HT1080 (cell line): Measurements from ENCODE around the gene SBNO2. TPM values are rescaled to one million over a fixed set of nuclear protein-coding genes. Genes with fewer than 3 reads are reported as not detected.

Experiments
- DNase-seq: peaks from one replicate; pipeline ENCODE4 v3.0.0-alpha.2; 2015; ENCODE audit warnings: low read depth
- total RNA-seq: library from RNA; depleted of rRNA; stranded (reverse); fragments of >200 nt; shearing (Covaris generic); gene quantifications from 2 replicates; pipeline ENCODE4 v1.2.3, GENCODE V29; 2014

SBNO2 gene
- total RNA-seq, 1 experiment from 2014 or later, result 31.7 TPM

GRCh38 chr19:1156830-1157615 lies 17.0 kb downstream of the SBNO2 start:
- DNase-seq, result no peak

DNA sequence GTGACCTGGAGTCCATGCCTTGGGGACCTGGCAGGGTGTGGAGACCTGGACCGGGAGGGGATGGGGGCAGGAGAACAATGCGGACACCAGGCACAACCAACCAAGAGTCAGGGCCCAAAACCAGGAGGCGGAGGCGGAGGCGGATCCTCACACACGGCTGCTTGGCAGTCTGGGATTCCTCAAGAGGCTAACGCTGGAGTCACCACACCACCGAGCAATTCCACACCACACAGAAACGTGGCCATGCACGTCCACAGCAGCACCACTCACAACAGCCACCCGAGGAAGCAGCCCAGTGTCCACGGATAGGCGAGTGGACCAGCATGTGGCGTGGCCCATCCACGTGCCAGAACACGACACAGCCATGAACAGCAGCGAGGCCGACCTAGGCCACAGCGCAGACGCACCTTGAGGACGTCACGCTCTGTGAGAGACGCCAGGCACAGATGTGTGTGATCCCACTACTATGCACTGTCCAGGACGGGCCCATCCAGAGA lies 17.7 kb downstream of the SBNO2 start:
- no peak for DNase-seq

DNA sequence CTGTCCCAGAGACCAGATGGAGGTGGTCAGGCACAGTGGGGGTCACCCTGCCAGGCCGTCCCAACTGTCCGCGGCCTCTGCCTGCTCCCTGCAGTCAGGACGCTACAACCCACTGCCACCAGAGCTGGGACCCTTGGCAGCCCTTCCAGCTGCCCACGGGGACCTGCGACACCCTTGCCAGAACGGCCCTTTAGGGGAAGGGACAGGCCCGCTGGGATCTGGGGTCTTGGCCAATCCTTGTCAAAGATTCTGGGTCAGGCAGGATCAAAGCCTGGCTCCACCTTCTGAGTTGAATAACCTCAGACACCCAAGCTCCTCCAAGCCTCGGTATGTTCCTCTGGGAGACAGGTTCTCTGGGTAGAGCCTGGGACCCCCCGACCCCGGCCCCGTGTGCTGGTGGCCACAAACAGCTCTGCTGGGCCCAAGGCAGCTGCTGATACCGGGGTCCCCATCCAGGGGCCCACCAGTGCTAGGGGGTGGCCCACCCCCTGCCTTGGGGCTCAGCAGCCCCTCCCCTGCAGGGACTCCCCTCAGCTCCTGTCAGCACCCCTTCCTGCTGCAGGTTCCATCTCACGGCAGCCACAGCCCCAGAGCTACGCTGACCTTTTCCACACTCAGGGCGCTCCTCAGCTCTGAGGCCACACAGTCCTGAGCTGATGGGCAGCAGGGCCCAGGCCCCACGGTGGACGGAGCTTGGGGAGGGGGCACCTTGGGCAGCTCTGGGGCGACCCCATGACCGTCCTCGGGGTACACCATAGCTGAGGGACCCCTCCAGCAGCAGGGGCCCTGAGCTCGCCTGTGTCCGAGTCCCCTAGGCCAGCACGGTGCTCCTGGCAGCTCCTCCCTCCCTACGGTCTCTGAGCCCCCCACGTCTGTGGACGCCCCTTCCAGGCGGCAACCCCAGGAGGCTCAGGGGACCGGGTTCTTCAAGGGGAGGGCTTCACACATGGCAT lies 18.4 kb downstream of the SBNO2 start:
- no peak for DNase-seq

- DNase-seq, result no peak
Measured at GRCh38 chr19:1154731-1155351, 19.2 kb downstream of the SBNO2 start.

- DNase-seq, result no peak
Measured at GRCh38 chr19:1153891-1154730, 20.0 kb downstream of the SBNO2 start.

GRCh38 chr19:1151917-1152587 lies 22.0 kb downstream of the SBNO2 start:
- no peak for DNase-seq

DNA sequence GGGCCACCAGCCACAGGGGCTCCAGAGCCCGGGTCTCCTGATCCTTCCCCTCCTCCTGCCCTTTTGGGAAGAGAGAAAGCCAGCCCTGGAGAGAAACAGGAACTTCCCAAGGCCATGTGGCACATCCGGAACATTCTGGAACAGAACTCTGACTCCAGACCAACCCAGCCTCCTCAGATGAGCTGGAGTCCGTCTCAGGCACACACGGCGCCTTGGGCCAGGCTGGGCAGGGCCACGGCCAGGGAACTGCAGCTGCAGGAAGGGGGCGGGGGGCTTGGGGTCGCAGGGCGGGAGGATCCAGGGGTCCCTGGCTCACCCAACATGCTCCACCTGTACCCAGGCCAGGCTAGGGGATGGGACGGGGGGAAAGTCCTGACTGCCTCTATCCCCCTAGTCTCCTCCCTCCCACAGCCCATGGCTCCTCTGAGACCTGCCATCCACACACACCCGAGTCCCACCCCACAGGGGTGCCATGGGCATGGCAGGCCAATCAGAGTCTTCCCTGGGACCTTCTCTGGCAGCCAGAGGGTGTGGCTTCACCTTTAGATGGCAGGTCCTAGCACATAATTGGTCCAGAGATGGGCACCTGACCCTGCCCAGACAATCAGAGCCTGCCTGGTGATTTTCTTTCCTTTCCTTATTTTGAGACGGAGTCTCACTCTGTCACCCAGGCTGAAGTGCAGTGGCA lies 22.9 kb downstream of the SBNO2 start:
- no peak for DNase-seq

GRCh38 chr19:1150333-1151036 lies 23.6 kb downstream of the SBNO2 start:
- no peak for DNase-seq

GRCh38 chr19:1149259-1150045 lies 24.6 kb downstream of the SBNO2 start:
- DNase-seq, result no peak

DNA sequence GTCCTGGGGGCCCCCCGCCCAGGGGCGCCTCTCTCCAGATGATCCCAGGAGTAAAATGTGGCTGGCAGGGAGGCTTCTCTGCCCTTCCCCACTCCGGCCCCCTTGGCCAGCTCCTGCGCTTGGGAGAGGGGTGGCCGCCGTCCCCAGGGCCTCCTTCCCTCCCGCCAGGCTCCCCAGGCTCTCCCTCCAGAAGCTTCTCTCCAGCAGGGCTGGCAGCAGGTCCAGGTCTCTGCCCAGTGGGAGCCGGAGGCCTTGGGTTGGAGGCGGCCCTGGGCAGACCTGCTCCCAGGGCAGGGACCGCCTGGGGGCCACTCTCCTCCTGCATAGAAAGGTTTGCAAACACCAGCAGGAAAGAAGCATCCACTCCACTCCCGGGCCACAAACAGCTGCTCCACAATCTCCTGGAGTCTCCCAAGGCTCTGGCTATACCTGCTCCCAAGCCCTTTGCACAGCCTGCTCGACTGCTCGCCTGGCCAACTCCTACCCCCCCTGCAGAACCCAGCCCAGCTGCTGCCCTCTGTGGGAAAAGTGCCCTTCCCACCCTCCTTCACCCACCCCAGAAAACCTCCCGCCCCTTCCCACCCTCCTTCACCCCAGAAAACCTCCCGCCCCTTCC lies 26.0 kb downstream of the SBNO2 start:
- no peak for DNase-seq

DNA sequence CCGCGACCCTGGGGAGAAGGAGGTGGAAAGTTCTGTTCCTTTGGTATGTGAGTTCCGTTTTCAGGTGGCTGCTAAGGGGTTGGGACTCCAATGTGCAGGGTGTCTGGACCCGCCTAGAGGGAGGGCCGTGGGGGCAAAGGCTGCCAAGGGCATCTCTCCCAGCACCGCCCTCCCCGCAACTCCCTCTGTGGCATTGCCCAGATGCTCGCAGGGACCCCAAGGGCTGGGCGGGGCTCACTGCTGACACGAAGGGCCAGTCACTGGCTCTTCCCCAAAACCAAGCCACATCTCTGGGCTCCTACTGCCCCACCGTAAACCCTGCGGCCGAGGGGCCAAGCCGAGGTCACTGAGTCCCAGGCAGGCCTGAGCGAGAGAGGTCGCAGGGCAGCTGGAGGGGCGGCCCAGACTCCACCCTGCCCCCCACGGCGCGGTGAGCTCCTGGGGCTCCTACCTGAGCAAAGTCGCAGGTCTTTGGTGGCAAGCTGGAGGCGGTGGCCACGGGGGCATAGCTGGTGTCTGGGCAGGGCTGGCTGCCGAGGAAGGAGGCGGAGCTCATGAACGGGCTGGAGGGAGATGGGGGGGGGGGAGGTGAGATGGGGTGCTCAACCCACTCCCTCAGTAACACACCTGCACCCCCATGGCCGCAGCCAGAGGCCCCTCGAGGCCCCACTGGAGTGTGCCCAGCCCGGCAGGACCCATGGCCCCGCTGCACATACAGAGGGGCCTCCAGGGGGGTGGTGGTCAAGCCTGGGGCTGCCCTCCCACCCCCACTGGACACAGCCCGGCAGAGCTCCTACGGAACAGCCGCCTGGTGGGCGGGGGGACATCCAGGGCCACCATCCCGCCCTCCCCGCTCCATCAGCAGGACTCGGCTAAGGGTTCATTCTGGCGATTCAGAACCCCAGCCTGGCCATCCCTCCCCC lies 26.9 kb downstream of the SBNO2 start:
- no peak for DNase-seq

DNA sequence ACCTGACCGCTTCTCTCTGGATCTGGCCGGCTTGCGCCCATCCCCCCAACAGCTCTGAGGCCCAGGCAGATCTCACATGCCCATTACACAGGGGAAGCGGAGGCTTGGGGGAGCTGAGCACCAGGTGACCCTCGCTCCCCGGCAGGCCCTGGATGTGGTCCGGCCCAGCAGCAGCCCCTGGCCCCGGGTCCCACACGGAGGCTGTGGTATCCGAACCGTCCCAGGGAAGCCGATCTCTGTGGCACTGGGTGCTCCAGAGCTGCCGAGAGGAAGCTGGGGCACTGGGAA lies 27.7 kb downstream of the SBNO2 start:
- no peak for DNase-seq

- DNase-seq, result no peak
Measured at GRCh38 chr19:1145635-1146411, 28.2 kb downstream of the SBNO2 start.

GRCh38 chr19:1144741-1145140 lies 29.3 kb downstream of the SBNO2 start:
- no peak for DNase-seq

DNA sequence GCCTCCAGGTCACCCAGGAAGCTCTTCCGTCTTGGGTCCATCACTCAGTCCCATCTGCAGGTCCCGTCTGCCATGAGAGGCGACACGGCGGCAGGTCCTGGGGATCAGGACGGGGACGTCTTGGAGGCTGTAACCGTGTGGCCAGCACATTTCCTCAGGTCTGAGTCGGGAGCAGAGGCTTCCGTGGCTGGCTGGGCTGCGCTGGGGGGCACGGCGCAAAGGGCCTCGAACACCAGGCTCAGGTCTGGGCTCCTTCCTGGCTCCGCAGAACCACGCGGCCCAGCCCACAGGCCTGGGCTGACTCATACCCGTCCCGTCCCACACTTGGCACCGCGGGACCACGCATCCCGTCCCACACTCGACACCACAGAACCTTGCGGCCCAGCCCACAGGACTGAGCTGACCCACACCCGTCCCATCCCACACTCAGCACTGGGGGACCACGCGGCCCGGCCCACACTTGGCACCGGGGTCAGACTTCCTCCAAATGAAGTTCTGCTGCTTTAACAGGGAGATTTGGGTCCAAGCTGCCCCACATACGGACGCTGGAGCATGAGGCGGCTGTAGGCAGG lies 30.2 kb downstream of the SBNO2 start:
- DNase-seq, result no peak

DNA sequence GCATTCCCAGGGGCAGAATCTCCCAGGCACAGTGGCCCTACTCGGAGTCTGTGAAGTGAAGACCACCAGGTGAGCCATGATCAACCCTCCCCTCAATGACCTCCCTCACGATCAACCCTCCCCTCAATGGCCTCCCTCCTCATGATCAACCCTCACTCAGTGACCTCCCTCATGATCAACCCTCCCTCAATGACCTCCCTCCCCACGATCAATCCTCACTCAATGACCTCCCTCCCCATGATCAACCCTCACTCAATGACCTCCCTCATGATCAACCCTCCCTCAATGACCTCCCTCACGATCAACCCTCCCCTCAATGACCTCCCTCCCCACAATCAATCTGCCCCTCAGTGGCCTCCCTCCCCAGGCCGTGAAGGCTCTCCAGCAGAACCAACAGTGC lies 32.1 kb downstream of the SBNO2 start:
- DNase-seq, result no peak
